CD14-positive monocyte (primary cell): Measurements from ENCODE around the gene CAMK1D. TPM values are rescaled to one million over a fixed set of nuclear protein-coding genes. Genes with fewer than 3 reads are reported as not detected.

ENCODE experiments used
- DNase-seq, 3 donors: peaks; one replicate each; pipeline ENCODE4 v3.0.0-alpha.2; 2011 to 2022
- H2AFZ ChIP-seq: 2 replicates; pipeline ENCODE4 v1.6.0; 2012; ENCODE audit warnings: mild to moderate bottlenecking, low read depth, low read length, inconsistent platforms; ENCODE audit not compliant: insufficient read depth, poor library complexity, severe bottlenecking
- H3K27ac ChIP-seq, 2 donors: 1 replicate in 1 of 2; 2 replicates in 1 of 2; pipeline ENCODE4 v1.5.1; 2012 to 2013; ENCODE audit warnings: low read length in 2 of 2, control low read depth in 1 of 2, inconsistent platforms in 1 of 2, low read depth in 1 of 2, mild to moderate bottlenecking in 1 of 2
- H3K27me3 ChIP-seq, 2 donors: one replicate each; pipeline versions ENCODE4 v1.6.0 to v1.6.1; 2011 to 2013; ENCODE audit warnings: low read length in 2 of 2; ENCODE audit not compliant: control insufficient read depth in 2 of 2, insufficient read depth in 2 of 2
- H3K36me3 ChIP-seq, 2 donors: replicated peaks in 1 of 2; 1 replicate in 1 of 2; 2 replicates in 1 of 2; pipeline versions ENCODE4 v1.5.1 to v1.6.1; 2012 to 2013; ENCODE audit warnings: low read length in 2 of 2, control low read depth in 1 of 2, inconsistent platforms in 1 of 2, mild to moderate bottlenecking in 1 of 2; ENCODE audit not compliant: insufficient read depth in 2 of 2, control insufficient read depth in 1 of 2
- H3K4me1 ChIP-seq, 2 donors: 1 replicate in 1 of 2; 2 replicates in 1 of 2; pipeline versions ENCODE4 v1.5.1 to v1.6.1; 2012 to 2013; ENCODE audit warnings: low read length in 2 of 2, control low read depth in 1 of 2, inconsistent platforms in 1 of 2, mild to moderate bottlenecking in 1 of 2, moderate library complexity in 1 of 2; ENCODE audit not compliant: insufficient read depth in 2 of 2, control insufficient read depth in 1 of 2
- H3K4me2 ChIP-seq: replicated peaks from 2 replicates; pipeline ENCODE3; 2012; ENCODE audit warnings: low read length, moderate library complexity, mild to moderate bottlenecking; ENCODE audit not compliant: poor library complexity, severe bottlenecking; ENCODE audit errors: extremely low read depth
- H3K4me3 ChIP-seq, 3 experiments: fragments of 200-600 bp in 1 of 3; sonication (generic) in 1 of 3; replicated peaks in 1 of 3; 1 replicate in 2 of 3; 2 replicates in 1 of 3; pipeline ENCODE4 v1.5.1; 2011 to 2013; ENCODE audit warnings: low read length in 3 of 3, mild to moderate bottlenecking in 3 of 3, control low read depth in 2 of 3, low read depth in 2 of 3, inconsistent platforms in 1 of 3, moderate library complexity in 1 of 3
- H3K79me2 ChIP-seq: 2 replicates; pipeline ENCODE4 v1.6.0; 2012; ENCODE audit warnings: mild to moderate bottlenecking, control low read depth, inconsistent platforms, low read length, moderate library complexity; ENCODE audit not compliant: insufficient read depth
- H3K9ac ChIP-seq: 2 replicates; pipeline ENCODE4 v1.6.0; 2017; ENCODE audit warnings: low read length, mild to moderate bottlenecking; ENCODE audit not compliant: insufficient read depth, poor library complexity, severe bottlenecking
- H3K9me3 ChIP-seq, 2 donors: replicated peaks in 1 of 2; 1 replicate in 1 of 2; 2 replicates in 1 of 2; pipeline versions ENCODE4 v1.5.1 to v1.6.1; 2012 to 2013; ENCODE audit warnings: low read length in 2 of 2, control low read depth in 1 of 2; ENCODE audit not compliant: control insufficient read depth in 1 of 2, insufficient read depth in 1 of 2
- H4K20me1 ChIP-seq: 2 replicates; pipeline ENCODE4 v1.6.0; 2012; ENCODE audit warnings: mild to moderate bottlenecking, low read length, control low read depth, moderate library complexity; ENCODE audit not compliant: insufficient read depth
- H3K27ac Mint-ChIP-seq, 7 donors: one replicate each; pipeline ENCODE4 v1.8.0; 2020; ENCODE audit warnings: mild to moderate bottlenecking in 7 of 7, mixed read lengths in 7 of 7, moderate library complexity in 6 of 7, inconsistent platforms in 2 of 7
- H3K27me3 Mint-ChIP-seq, 3 donors: one replicate each; pipeline ENCODE4 v1.8.0; 2021 to 2022; ENCODE audit warnings: low read depth in 3 of 3, mild to moderate bottlenecking in 3 of 3, mixed read lengths in 3 of 3, moderate library complexity in 3 of 3, inconsistent platforms in 1 of 3
- H3K36me3 Mint-ChIP-seq, 2 donors: one replicate each; pipeline ENCODE4 v1.8.0; 2020; ENCODE audit warnings: mixed read lengths in 2 of 2, inconsistent platforms in 1 of 2, mild to moderate bottlenecking in 1 of 2
- H3K4me1 Mint-ChIP-seq: one replicate; pipeline ENCODE4 v1.8.0; 2020; ENCODE audit warnings: mild to moderate bottlenecking, mixed read lengths
- H3K4me3 Mint-ChIP-seq, 2 donors: one replicate each; pipeline ENCODE4 v1.8.0; 2020; ENCODE audit warnings: mild to moderate bottlenecking in 2 of 2, mixed read lengths in 2 of 2, moderate library complexity in 1 of 2
- H3K9me3 Mint-ChIP-seq, 7 donors: one replicate each; pipeline ENCODE4 v1.8.0; 2020 to 2022; ENCODE audit warnings: mixed read lengths in 7 of 7, mild to moderate bottlenecking in 6 of 7, moderate library complexity in 6 of 7, inconsistent platforms in 2 of 7
- CTCF ChIP-seq: fragments of 200-600 bp; IDR thresholded peaks from one replicate; pipeline ENCODE4 v1.8.0; 2022; ENCODE audit warnings: antibody characterized with exemption, mild to moderate bottlenecking
- WGBS: methylation state at CpG from one replicate; pipeline ENCODE4 v1.1.5; 2013; ENCODE audit warnings: missing lambda C conversion rate; ENCODE audit not compliant: insufficient coverage; 5-methylcytosine and 5-hydroxymethylcytosine counted together
- intact Hi-C, 2 donors: fragments of 100-400 bp; cut with micrococcal nuclease; formaldehyde crosslinking; loops; one replicate each; pipeline versions ENCODE4 v1.15.0 to v1.15.1; 2023
- polyA plus RNA-seq, 3 donors: library from polyadenylated mRNA; depleted of rRNA in 1 of 3; unstranded in 2 of 3; stranded (reverse) in 1 of 3; fragments of 300-500 nt in 2 of 3; fragments of >200 nt in 1 of 3; fragmentation: Illumina TruSeq in 2 of 3; gene quantifications; 1 replicate in 2 of 3; 2 replicates in 1 of 3; pipeline ENCODE4 v1.2.3, GENCODE V29; 2012 to 2021

The CAMK1D gene
- polyA plus RNA-seq, 3 donors: 6.7 to 11.8 (median 7.1) TPM

DNA sequence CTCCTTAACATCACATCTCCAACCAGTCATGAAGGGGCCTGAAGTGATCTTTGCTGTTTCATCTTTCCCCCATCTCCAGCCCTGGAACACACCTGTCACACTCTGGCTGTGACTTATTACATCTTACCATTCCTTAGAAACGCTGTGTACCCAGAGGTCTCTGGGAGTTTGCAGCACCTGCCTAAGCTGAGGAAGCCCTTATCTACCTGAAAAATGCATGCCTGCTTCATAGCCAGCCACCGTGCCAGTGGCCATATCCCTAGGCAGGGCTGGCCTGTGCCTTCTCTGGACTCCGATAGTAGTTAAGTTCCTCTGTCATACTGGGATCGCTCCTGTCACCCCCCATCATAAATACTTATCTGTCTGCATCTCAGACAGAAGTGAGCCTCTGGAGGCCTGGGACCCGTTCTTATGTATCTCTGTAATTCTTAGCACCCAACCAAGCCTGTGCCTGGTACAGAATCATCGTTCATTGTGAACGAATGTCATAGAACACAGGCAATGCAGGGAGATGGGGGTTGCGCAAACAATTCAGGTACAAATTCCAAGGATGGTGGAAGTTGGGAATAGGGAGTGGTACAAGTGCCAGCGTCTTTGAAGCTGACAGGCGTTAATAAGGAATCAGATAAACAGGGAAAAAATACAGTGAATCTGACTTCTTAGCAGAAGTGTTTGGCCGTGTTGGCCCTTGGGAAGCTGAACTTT lies 254.6 kb downstream of the CAMK1D start:
- Histone ChIP-seq H3K27me3 (no peaks in the 10 kb centered on the region), H3K9ac (no peak overlapping the region), H3K27ac (no peak overlapping the region), H3K4me1 (peaks cover 11 to 13% of the 10 kb centered on the region in 2 donors), H3K9me3 (no peaks in the 10 kb centered on the region), H3K79me2 (no peaks in the 10 kb centered on the region), H3K4me3 (no peak overlapping the region), H4K20me1 (peaks cover 52% of the 10 kb centered on the region), H2AFZ (no peak overlapping the region), H3K4me2 (no peak overlapping the region), H3K36me3 (no peaks in the 10 kb centered on the region)
- Mint-ChIP-seq H3K27ac (peak overlapping the region in 1 of 7 donors; percentile 17), H3K4me1 (peaks cover 16% of the 10 kb centered on the region), H3K27me3 (peaks cover 0 to 4% (median 0%) of the 10 kb centered on the region in 3 donors), H3K9me3 (peaks cover 0 to 2% (median 0%) of the 10 kb centered on the region in 7 donors), H3K4me3 (no peak overlapping the region), H3K36me3 (no peaks in the 10 kb centered on the region)
- WGBS: 94% methylated on average over 10 of the region's 11 CpGs
- intact Hi-C loops: no loop called here
- DNase-seq: no peak
- TF ChIP-seq CTCF: no peak

DNA sequence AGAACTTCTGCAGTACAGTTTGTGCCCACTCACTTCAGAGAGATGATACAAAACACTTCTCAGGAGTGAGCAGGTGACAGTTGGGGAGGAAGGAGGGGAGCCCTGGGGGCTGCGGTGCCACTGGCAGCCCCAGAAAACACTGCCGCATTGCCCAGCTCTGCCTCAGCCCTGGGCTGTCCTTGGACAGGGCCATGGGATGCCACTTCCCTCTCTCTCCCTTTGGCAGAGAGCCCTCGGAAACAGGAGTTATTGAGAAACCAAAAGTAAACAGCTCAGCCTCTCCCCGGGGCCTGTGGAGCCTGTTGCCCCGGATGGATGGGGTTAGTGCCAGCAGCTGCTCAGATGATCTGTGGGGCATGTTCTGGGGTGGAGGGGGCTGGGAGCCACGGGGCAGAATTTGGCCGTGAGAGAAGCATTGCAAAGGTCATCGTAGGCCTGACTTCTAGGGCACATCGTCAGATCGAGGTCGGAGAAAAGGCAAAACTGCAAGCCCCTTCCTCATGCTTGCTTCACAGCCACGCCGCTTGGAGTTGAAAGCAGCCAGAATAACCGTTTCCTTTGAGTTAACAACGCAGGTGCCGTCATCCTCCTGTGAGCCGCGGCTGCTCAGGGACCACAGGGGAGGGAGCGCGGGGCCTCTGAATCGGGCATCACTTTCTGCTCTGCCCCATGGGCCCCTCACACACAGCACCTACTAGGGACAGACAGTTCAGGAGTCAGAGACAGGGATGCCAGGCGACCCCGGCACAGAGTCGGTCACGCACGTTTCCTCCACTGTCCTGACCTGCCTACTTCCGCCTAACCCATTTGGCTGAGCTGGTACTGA lies 256.4 kb downstream of the CAMK1D start:
- Histone ChIP-seq H3K4me3 (peak overlapping the region; percentile 35 to 76 (median 39)), H3K9me3 (no peaks in the 10 kb centered on the region), H3K4me2 (peak overlapping the region; percentile 82), H3K9ac (peak overlapping the region; percentile 55), H3K79me2 (no peaks in the 10 kb centered on the region), H4K20me1 (peaks cover 52% of the 10 kb centered on the region), H3K4me1 (peaks cover 11 to 13% of the 10 kb centered on the region in 2 donors), H3K27me3 (no peaks in the 10 kb centered on the region), H3K27ac (peak overlapping the region in 1 of 2 donors; percentile 47), H2AFZ (peak overlapping the region; percentile 33), H3K36me3 (no peaks in the 10 kb centered on the region)
- peaks cover 0 to 5% (median 0%) of the 10 kb centered on the region in 3 donors for H3K27me3 Mint-ChIP-seq
- peak; percentile 25 to 27 (median 26) for DNase-seq
- no peaks in the 10 kb centered on the region for H3K9me3 Mint-ChIP-seq
- H3K4me3 Mint-ChIP-seq: peak overlapping the region; percentile 89 to 92
- intact Hi-C loops: no loop called here
- 9% methylated on average over 21 of the region's 27 CpGs for WGBS
- H3K27ac Mint-ChIP-seq: peak overlapping the region; percentile 35 to 80 (median 58)
- TF ChIP-seq CTCF: no peak
- H3K36me3 Mint-ChIP-seq: no peaks in the 10 kb centered on the region
- peaks cover 16% of the 10 kb centered on the region for H3K4me1 Mint-ChIP-seq
